Measurements from ENCODE around the gene SLC25A27. TPM values are rescaled to one million over a fixed set of nuclear protein-coding genes. Genes with fewer than 3 reads are reported as not detected.

Gene SLC25A27
- total RNA-seq, 2 experiments from 2014 or later, result 155 to 157 TPM

GRCh38 chr6:46688966-46689335 lies 36.2 kb downstream of the SLC25A27 start:
- no peaks in the 10 kb centered on the region for H3K79me2 ChIP-seq (ENCODE audit: insufficient read depth, low read depth, low read length)
- no peaks in the 10 kb centered on the region for H3K9me2 ChIP-seq (ENCODE audit: insufficient read depth, low read length)
- H3K27ac ChIP-seq (ENCODE audit: low read depth, low read length, poor library complexity, severe bottlenecking), result no peak overlapping the region
- no peak overlapping the region for H2AFZ ChIP-seq (ENCODE audit: low read length)
- no peak for TF ChIP-seq EZH2phosphoT487 (IDR thresholded peaks at IDR 0.05; ENCODE audit: borderline replicate concordance, low read depth, low read length)
- no peak for TF ChIP-seq CTCF (conservative IDR thresholded peaks at IDR 0.05; ENCODE audit: low read length)
- no peaks in the 10 kb centered on the region for H3K4me1 ChIP-seq (ENCODE audit: insufficient read depth, low read length, poor library complexity, severe bottlenecking)
- no peaks in the 10 kb centered on the region for H4K20me1 ChIP-seq (ENCODE audit: insufficient read depth, low read length)
- no peak overlapping the region for H3K4me2 ChIP-seq (ENCODE audit: low read length)
- no peak for DNase-seq (ENCODE audit: low spot score)
- H3K9me3 ChIP-seq (ENCODE audit: low read length), result no peaks in the 10 kb centered on the region
- POLR2A ChIA-PET, result interaction anchor here (1.0 kb wide), 1 partner anchor 24 kb away, joined by 3 read pairs; no protein-coding TSS in a partner anchor
- intact Hi-C loops (cut with micrococcal nuclease; ENCODE audit: unreplicated experiment), result no loop called here
- no peaks in the 10 kb centered on the region for H3K36me3 ChIP-seq (ENCODE audit: insufficient read depth, low read length)
- no peak overlapping the region for H3K4me3 ChIP-seq (ENCODE audit: low read depth, low read length, poor library complexity, severe bottlenecking)
- CTCF ChIA-PET (ENCODE audit: unreplicated experiment), result interaction anchor here (0.5 kb wide), 1 partner anchor 12 kb away, joined by 3 read pairs; no protein-coding TSS in a partner anchor
- BruUV-seq (replicated peaks), result no TSS peak

GRCh38 chr6:46689657-46690056 lies 36.9 kb downstream of the SLC25A27 start:
- Histone ChIP-seq H3K4me3 (ENCODE audit: low read depth, low read length, poor library complexity, severe bottlenecking) (no peak overlapping the region), H3K9me3 (ENCODE audit: low read length) (no peaks in the 10 kb centered on the region), H3K27ac (ENCODE audit: low read depth, low read length, poor library complexity, severe bottlenecking) (no peak overlapping the region), H4K20me1 (ENCODE audit: insufficient read depth, low read length) (no peaks in the 10 kb centered on the region), H3K79me2 (ENCODE audit: insufficient read depth, low read depth, low read length) (no peaks in the 10 kb centered on the region), H2AFZ (ENCODE audit: low read length) (no peak overlapping the region), H3K4me2 (ENCODE audit: low read length) (no peak overlapping the region), H3K4me1 (ENCODE audit: insufficient read depth, low read length, poor library complexity, severe bottlenecking) (no peaks in the 10 kb centered on the region), H3K36me3 (ENCODE audit: insufficient read depth, low read length) (no peaks in the 10 kb centered on the region), H3K9me2 (ENCODE audit: insufficient read depth, low read length) (no peaks in the 10 kb centered on the region)
- ChIA-PET POLR2A (interaction anchor here (0.6 to 1.0 kb wide), 3 partner anchors 14 to 875 kb away, joined by 3 to 4 read pairs (median 3); no protein-coding TSS in a partner anchor), CTCF (ENCODE audit: unreplicated experiment) (no interaction called here)
- BruUV-seq (replicated peaks), result no TSS peak
- TF ChIP-seq EZH2phosphoT487 (IDR thresholded peaks at IDR 0.05; ENCODE audit: borderline replicate concordance, low read depth, low read length), result no peak
- no peak for TF ChIP-seq CTCF (conservative IDR thresholded peaks at IDR 0.05; ENCODE audit: low read length)
- DNase-seq (ENCODE audit: low spot score), result no peak
- intact Hi-C loops (cut with micrococcal nuclease; ENCODE audit: unreplicated experiment), result no loop called here

- H3K4me2 ChIP-seq (ENCODE audit: low read length), result no peak overlapping the region
- no peak for TF ChIP-seq CTCF (conservative IDR thresholded peaks at IDR 0.05; ENCODE audit: low read length)
- TF ChIP-seq EZH2phosphoT487 (IDR thresholded peaks at IDR 0.05; ENCODE audit: borderline replicate concordance, low read depth, low read length), result no peak
- H3K4me1 ChIP-seq (ENCODE audit: insufficient read depth, low read length, poor library complexity, severe bottlenecking), result no peaks in the 10 kb centered on the region
- H2AFZ ChIP-seq (ENCODE audit: low read length), result no peak overlapping the region
- H3K79me2 ChIP-seq (ENCODE audit: insufficient read depth, low read depth, low read length), result no peaks in the 10 kb centered on the region
- POLR2A ChIA-PET, result interaction anchor here (0.6 to 1.2 kb wide), 6 partner anchors 10 to 876 kb away, joined by 3 to 4 read pairs (median 3); no protein-coding TSS in a partner anchor
- intact Hi-C loops (cut with micrococcal nuclease; ENCODE audit: unreplicated experiment), result no loop called here
- H3K36me3 ChIP-seq (ENCODE audit: insufficient read depth, low read length), result no peaks in the 10 kb centered on the region
- H3K27ac ChIP-seq (ENCODE audit: low read depth, low read length, poor library complexity, severe bottlenecking), result no peak overlapping the region
- H3K9me2 ChIP-seq (ENCODE audit: insufficient read depth, low read length), result no peaks in the 10 kb centered on the region
- CTCF ChIA-PET (ENCODE audit: unreplicated experiment), result no interaction called here
- DNase-seq (ENCODE audit: low spot score), result no peak
- BruUV-seq (replicated peaks), result no TSS peak
- no peaks in the 10 kb centered on the region for H3K9me3 ChIP-seq (ENCODE audit: low read length)
- H3K4me3 ChIP-seq (ENCODE audit: low read depth, low read length, poor library complexity, severe bottlenecking), result no peak overlapping the region
- H4K20me1 ChIP-seq (ENCODE audit: insufficient read depth, low read length), result no peaks in the 10 kb centered on the region
Observed at GRCh38 chr6:46690141-46690755, 37.5 kb downstream of the SLC25A27 start.

All from OCI-LY7 (cell line).